Smooth muscle cell (in vitro differentiated cells): ENCODE measurements around the gene LPCAT3. TPM values are rescaled to one million over a fixed set of nuclear protein-coding genes. Genes with fewer than 3 reads are reported as not detected.

Experiments
- DNase-seq: peaks from one replicate; lab custom pipeline; 2025; ENCODE audit not compliant: unreplicated experiment; lab: John Stamatoyannopoulos, UW
- H2AFZ ChIP-seq: fragments of 200-600 bp; sonication (generic); 2 replicates; pipeline ENCODE4 v1.6.0; 2016; ENCODE audit warnings: antibody characterized with exemption, low read depth, mild to moderate bottlenecking
- H3F3A ChIP-seq: fragments of 200-600 bp; sonication (generic); 2 replicates; pipeline ENCODE4 v1.6.0; 2017; ENCODE audit warnings: antibody characterized with exemption, low read depth
- H3K27ac ChIP-seq: fragments of 200-600 bp; sonication (generic); 2 replicates; pipeline ENCODE4 v1.5.1; 2016; ENCODE audit warnings: low read depth, mild to moderate bottlenecking
- H3K27me3 ChIP-seq: fragments of 200-600 bp; sonication (generic); 2 replicates; pipeline ENCODE4 v1.6.1; 2016; ENCODE audit warnings: low read depth, mild to moderate bottlenecking
- H3K36me3 ChIP-seq: fragments of 200-600 bp; sonication (generic); 2 replicates; pipeline ENCODE4 v1.5.1; 2016; ENCODE audit warnings: low read depth
- H3K4me1 ChIP-seq: fragments of 200-600 bp; sonication (generic); 2 replicates; pipeline ENCODE4 v1.5.1; 2016; ENCODE audit warnings: low read depth
- H3K4me2 ChIP-seq: fragments of 200-600 bp; sonication (generic); 2 replicates; pipeline ENCODE4 v1.6.0; 2016; ENCODE audit warnings: mild to moderate bottlenecking
- H3K4me3 ChIP-seq: fragments of 200-600 bp; sonication (generic); 2 replicates; pipeline ENCODE4 v1.5.1; 2016; ENCODE audit warnings: mild to moderate bottlenecking
- H3K79me2 ChIP-seq: fragments of 200-600 bp; sonication (generic); 2 replicates; pipeline ENCODE4 v1.6.0; 2016; ENCODE audit warnings: low read depth, mild to moderate bottlenecking
- H3K9ac ChIP-seq: fragments of 200-600 bp; sonication (generic); 2 replicates; pipeline ENCODE4 v1.6.0; 2016; ENCODE audit warnings: low read depth
- H3K9me3 ChIP-seq: fragments of 200-600 bp; sonication (generic); replicated peaks from 2 replicates; pipeline ENCODE4 v1.5.1; 2016; ENCODE audit warnings: low read depth
- H4K20me1 ChIP-seq: fragments of 200-600 bp; sonication (generic); 2 replicates; pipeline ENCODE4 v1.6.0; 2016; ENCODE audit warnings: low read depth
- CTCF ChIP-seq: fragments of 200-600 bp; sonication (generic); IDR thresholded peaks from 2 replicates; pipeline ENCODE4 v1.5.1; 2017; ENCODE audit warnings: borderline replicate concordance, mild to moderate bottlenecking, antibody characterized with exemption; ENCODE audit not compliant: insufficient read depth, poor library complexity, severe bottlenecking
- WGBS: methylation state at CpG from one replicate; pipeline ENCODE4 v1.1.7; 2016; ENCODE audit warnings: low lambda C conversion rate; 5-methylcytosine and 5-hydroxymethylcytosine counted together
- polyA plus RNA-seq: library from polyadenylated mRNA; unstranded; fragments of >200 nt; fragmentation: Nextera tagmentation; extraction: Ambion mirVana; gene quantifications from 2 replicates; pipeline ENCODE4 v1.2.1, GENCODE V29; 2016
- total RNA-seq: library from RNA; depleted of rRNA; stranded (reverse); fragments of >200 nt; gene quantifications from 2 replicates; pipeline ENCODE4 v1.2.3, GENCODE V29; 2014

LPCAT3 gene
- total and polyA plus RNA-seq, 2 experiments from 2014 or later: 28.3 to 35.9 TPM

GRCh38 chr12:6962285-6963015 lies 55.8 kb downstream of the LPCAT3 start:
- H3K4me2 ChIP-seq: peak overlapping the region; percentile 75
- WGBS: 49% methylated on average over 25 of the region's 25 CpGs

GRCh38 chr12:6961695-6962284 lies 56.5 kb downstream of the LPCAT3 start:
- H4K20me1 ChIP-seq: peaks cover 5% of the 10 kb centered on the region
- peak; percentile 47 for TF ChIP-seq CTCF
- peaks cover 32% of the 10 kb centered on the region for H3F3A ChIP-seq
- H3K4me2 ChIP-seq: peak overlapping the region; percentile 75
- peaks cover 19% of the 10 kb centered on the region for H3K4me1 ChIP-seq
- no peaks in the 10 kb centered on the region for H3K27me3 ChIP-seq
- H3K9me3 ChIP-seq: no peaks in the 10 kb centered on the region
- no peaks in the 10 kb centered on the region for H3K36me3 ChIP-seq
- peak overlapping the region; percentile 71 for H2AFZ ChIP-seq
- H3K9ac ChIP-seq: peak overlapping the region; percentile 86
- H3K27ac ChIP-seq: peak overlapping the region; percentile 96
- 8% methylated on average over 16 of the region's 16 CpGs for WGBS
- H3K79me2 ChIP-seq: no peaks in the 10 kb centered on the region
- H3K4me3 ChIP-seq: peak overlapping the region; percentile 56
- peak; percentile 74 for DNase-seq

More at GRCh38 chr12:6962285-6963015, 55.8 kb downstream of the LPCAT3 start:
- Histone ChIP-seq H3K9ac (peak overlapping the region; percentile 29), H3K79me2 (no peaks in the 10 kb centered on the region), H3F3A (peaks cover 39% of the 10 kb centered on the region), H3K27me3 (no peaks in the 10 kb centered on the region), H3K36me3 (no peaks in the 10 kb centered on the region), H3K4me3 (peak overlapping the region; percentile 56), H2AFZ (no peak overlapping the region), H3K4me1 (peaks cover 19% of the 10 kb centered on the region), H3K9me3 (no peaks in the 10 kb centered on the region), H3K27ac (peak overlapping the region; percentile 96), H4K20me1 (peaks cover 5% of the 10 kb centered on the region)
- TF ChIP-seq CTCF: no peak
- DNase-seq: no peak

- peaks cover 19% of the 10 kb centered on the region for H3K4me1 ChIP-seq
- H3F3A ChIP-seq: peaks cover 27% of the 10 kb centered on the region
- no peaks in the 10 kb centered on the region for H3K27me3 ChIP-seq
- peak overlapping the region; percentile 56 for H3K4me3 ChIP-seq
- WGBS: 26% methylated on average over 24 of the region's 24 CpGs
- TF ChIP-seq CTCF: no peak
- H2AFZ ChIP-seq: peak overlapping the region; percentile 71
- peak overlapping the region; percentile 86 for H3K9ac ChIP-seq
- DNase-seq: peak; percentile 54
- no peaks in the 10 kb centered on the region for H3K36me3 ChIP-seq
- peak overlapping the region; percentile 96 for H3K27ac ChIP-seq
- peaks cover 5% of the 10 kb centered on the region for H4K20me1 ChIP-seq
- H3K79me2 ChIP-seq: no peaks in the 10 kb centered on the region
- H3K4me2 ChIP-seq: peak overlapping the region; percentile 75
- no peaks in the 10 kb centered on the region for H3K9me3 ChIP-seq
Measured at GRCh38 chr12:6961278-6961694, 57.0 kb downstream of the LPCAT3 start.
